ENCODE results near the gene OSR1. TPM values are rescaled to one million over a fixed set of nuclear protein-coding genes. Genes with fewer than 3 reads are reported as not detected.

The OSR1 gene
- total and polyA plus RNA-seq, 2 donors (not counting 1 experiment from before 2014, with no cell fraction given): 11.3 to 13.4 TPM

GRCh38 chr2:19362094-19362754 is 3.8 kb upstream of the OSR1 start:
- DNase-seq (ENCODE audit: low read depth in 2 of 2): peak; percentile 35 to 66
- no peaks in the 10 kb centered on the region for H3K9me3 ChIP-seq (ENCODE audit: control insufficient read depth, insufficient read depth, low read depth, low read length)

GRCh38 chr2:19361325-19361990 is 3.0 kb upstream of the OSR1 start:
- TF ChIP-seq CTCF (conservative IDR thresholded peaks at IDR 0.05 in 1 of 2, IDR thresholded peaks at IDR 0.05 in 1 of 2; ENCODE audit: low read depth in 1 of 2, low read length in 2 of 2) (no peak), EZH2 (IDR thresholded peaks at IDR 0.05; ENCODE audit: low read length, missing control alignments) (no peak)
- Histone ChIP-seq H3K79me2 (ENCODE audit: control insufficient read depth, insufficient read depth, low read length) (peaks cover 19% of the 10 kb centered on the region), H3K4me1 (ENCODE audit: control insufficient read depth, extremely low read depth, insufficient read depth, low read length) (peaks cover 2% of the 10 kb centered on the region), H4K20me1 (ENCODE audit: control insufficient read depth, extremely low read depth, insufficient read depth, low read length) (no peaks in the 10 kb centered on the region), H2AFZ (ENCODE audit: low read length) (peak overlapping the region; percentile 55), H3K36me3 (ENCODE audit: control insufficient read depth, insufficient read depth, low read length) (no peaks in the 10 kb centered on the region), H3K27me3 (ENCODE audit: control insufficient read depth, insufficient read depth, low read length) (no peaks in the 10 kb centered on the region), H3K9me3 (ENCODE audit: control insufficient read depth, insufficient read depth, low read depth, low read length) (no peaks in the 10 kb centered on the region), H3K27ac (ENCODE audit: insufficient read depth, low read length) (peak overlapping the region; percentile 65), H3K9ac (ENCODE audit: insufficient read depth, low read length) (no peak overlapping the region), H3K4me3 (replicated peaks in 1 of 4; ENCODE audit: control extremely low read depth in 1 of 4, insufficient read depth in 1 of 4, low read depth in 3 of 4, low read length in 4 of 4) (peak overlapping the region; percentile 33 to 86 (median 62)), H3K4me2 (ENCODE audit: extremely low read depth, insufficient read depth, low read length) (peak overlapping the region; percentile 94)
- DNase-seq (ENCODE audit: low read depth in 2 of 2): peak; percentile 33 to 43

More at GRCh38 chr2:19362094-19362754, 3.8 kb upstream of the OSR1 start:
- Histone ChIP-seq H3K4me1 (ENCODE audit: control insufficient read depth, extremely low read depth, insufficient read depth, low read length) (peaks cover 2% of the 10 kb centered on the region), H3K4me3 (replicated peaks in 1 of 4; ENCODE audit: control extremely low read depth in 1 of 4, insufficient read depth in 1 of 4, low read depth in 3 of 4, low read length in 4 of 4) (peak overlapping the region; percentile 47 to 86 (median 73)), H3K36me3 (ENCODE audit: control insufficient read depth, insufficient read depth, low read length) (no peaks in the 10 kb centered on the region), H3K27me3 (ENCODE audit: control insufficient read depth, insufficient read depth, low read length) (no peaks in the 10 kb centered on the region), H2AFZ (ENCODE audit: low read length) (peak overlapping the region; percentile 85), H3K9ac (ENCODE audit: insufficient read depth, low read length) (peak overlapping the region; percentile 53), H3K4me2 (ENCODE audit: extremely low read depth, insufficient read depth, low read length) (peak overlapping the region; percentile 94), H3K27ac (ENCODE audit: insufficient read depth, low read length) (peak overlapping the region; percentile 65), H4K20me1 (ENCODE audit: control insufficient read depth, extremely low read depth, insufficient read depth, low read length) (no peaks in the 10 kb centered on the region), H3K79me2 (ENCODE audit: control insufficient read depth, insufficient read depth, low read length) (peaks cover 11% of the 10 kb centered on the region)
- no peak for TF ChIP-seq CTCF (conservative IDR thresholded peaks at IDR 0.05 in 1 of 2, IDR thresholded peaks at IDR 0.05 in 1 of 2; ENCODE audit: low read depth in 1 of 2, low read length in 2 of 2)

DNA sequence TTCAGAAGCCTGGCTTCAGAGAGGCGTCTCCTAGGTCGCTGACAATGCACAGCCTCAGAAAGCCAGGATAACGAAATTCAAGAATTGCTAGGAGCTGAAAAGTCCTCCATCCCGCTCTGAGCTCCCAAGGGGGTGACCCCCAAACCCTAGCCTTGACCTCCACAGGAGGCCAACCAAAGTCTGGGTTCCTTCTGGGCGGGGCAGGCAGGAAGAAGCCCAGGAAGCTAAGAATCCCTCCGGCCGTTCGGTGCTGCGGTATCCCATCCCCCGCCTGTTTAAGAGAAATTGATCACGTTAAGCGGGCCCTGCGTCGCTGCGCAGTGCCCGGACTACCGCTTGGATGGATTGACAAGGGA is 2.5 kb upstream of the OSR1 start:
- Histone ChIP-seq H3K27ac (ENCODE audit: insufficient read depth, low read length) (no peak overlapping the region), H3K9ac (ENCODE audit: insufficient read depth, low read length) (no peak overlapping the region), H3K79me2 (ENCODE audit: control insufficient read depth, insufficient read depth, low read length) (peaks cover 24% of the 10 kb centered on the region), H3K4me1 (ENCODE audit: control insufficient read depth, extremely low read depth, insufficient read depth, low read length) (peaks cover 2% of the 10 kb centered on the region), H3K4me3 (replicated peaks in 1 of 4; ENCODE audit: control extremely low read depth in 1 of 4, insufficient read depth in 1 of 4, low read depth in 3 of 4, low read length in 4 of 4) (no peak overlapping the region), H3K9me3 (ENCODE audit: control insufficient read depth, insufficient read depth, low read depth, low read length) (no peaks in the 10 kb centered on the region), H2AFZ (ENCODE audit: low read length) (no peak overlapping the region), H4K20me1 (ENCODE audit: control insufficient read depth, extremely low read depth, insufficient read depth, low read length) (no peaks in the 10 kb centered on the region), H3K36me3 (ENCODE audit: control insufficient read depth, insufficient read depth, low read length) (no peaks in the 10 kb centered on the region), H3K27me3 (ENCODE audit: control insufficient read depth, insufficient read depth, low read length) (no peaks in the 10 kb centered on the region), H3K4me2 (ENCODE audit: extremely low read depth, insufficient read depth, low read length) (no peak overlapping the region)
- no peak for TF ChIP-seq CTCF (conservative IDR thresholded peaks at IDR 0.05 in 1 of 2, IDR thresholded peaks at IDR 0.05 in 1 of 2; ENCODE audit: low read depth in 1 of 2, low read length in 2 of 2)
- no peak for TF ChIP-seq EZH2 (IDR thresholded peaks at IDR 0.05; ENCODE audit: low read length, missing control alignments)
- DNase-seq (ENCODE audit: low read depth in 2 of 2): no peak
